WTC11 (cell line): ENCODE data around the gene TRIM60.

Experiments used
- IRF2 ChIP-seq: sonication (generic); formaldehyde crosslinking; IDR thresholded peaks from 2 replicates; pipeline ENCODE4 v1.8.0; 2022; ENCODE audit warnings: low read depth, missing genetic modification reagents, borderline replicate concordance
- PRRX2 ChIP-seq: fragments of 250-450 bp; sonication (Bioruptor Pico); IDR thresholded peaks from 2 replicates; pipeline ENCODE4 v1.8.0; 2021; ENCODE audit warnings: mild to moderate bottlenecking
- SP1 ChIP-seq: sonication (generic); formaldehyde crosslinking; conservative IDR thresholded peaks from 2 replicates; pipeline ENCODE4 v1.8.1; 2022; ENCODE audit warnings: missing genetic modification reagents
- TEAD1 ChIP-seq: sonication (generic); formaldehyde crosslinking; IDR thresholded peaks from 2 replicates; pipeline ENCODE4 v1.8.0; 2022; ENCODE audit warnings: mild to moderate bottlenecking, missing genetic modification reagents
- ZNF121 ChIP-seq: sonication (generic); formaldehyde crosslinking; IDR thresholded peaks from 2 replicates; pipeline ENCODE4 v1.8.0; 2023; ENCODE audit warnings: missing genetic modification reagents
- ZNF317 ChIP-seq: sonication (generic); formaldehyde crosslinking; IDR thresholded peaks from 2 replicates; pipeline ENCODE4 v1.8.1; 2023; ENCODE audit warnings: low read depth, mild to moderate bottlenecking, moderate library complexity, missing genetic modification reagents, borderline replicate concordance

DNA sequence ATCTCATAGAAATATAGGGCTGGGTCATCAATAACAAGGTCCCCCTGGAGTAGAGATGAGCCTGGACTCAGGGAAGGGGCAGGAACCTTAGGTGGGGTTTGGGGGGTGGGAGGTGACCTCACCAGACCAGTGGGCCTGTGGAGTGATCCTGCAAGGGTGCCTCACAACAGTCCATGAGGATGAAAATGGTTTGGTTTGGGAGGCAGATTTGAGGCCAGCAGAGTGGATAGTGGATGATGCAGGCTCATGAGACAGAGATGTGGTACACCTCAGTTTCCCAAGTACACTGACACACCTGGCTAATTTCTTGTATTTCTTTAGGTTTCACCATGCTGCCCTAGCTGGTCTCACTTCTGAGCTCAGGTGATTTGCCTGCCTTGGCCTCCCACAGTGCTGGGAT, 18.1 kb upstream of the TRIM60 start:
- TF ChIP-seq ZNF121 (CRISPR knock-in tag), result no peak
- no peak for TF ChIP-seq PRRX2
- TF ChIP-seq SP1 (CRISPR knock-in tag), result no peak
- no peak for TF ChIP-seq ZNF317 (CRISPR knock-in tag)
- TF ChIP-seq TEAD1, result no peak
- no peak for TF ChIP-seq IRF2 (CRISPR knock-in tag)
